NT2/D1 (cell line): ENCODE data around the gene ACTN4.

Experiments
- SUZ12 ChIP-seq: IDR thresholded peaks from 2 replicates; pipeline ENCODE4 v1.6.1; 2011; ENCODE audit not compliant: insufficient read length, insufficient read depth; ENCODE audit errors: extremely low read depth
- YY1 ChIP-seq: IDR thresholded peaks from 2 replicates; pipeline ENCODE4 v1.6.1; 2011; ENCODE audit not compliant: insufficient read length, insufficient read depth

- TF ChIP-seq SUZ12 (no peak), YY1 (no peak)
These were observed 112.1 kb downstream of the ACTN4 start for GRCh38 chr19:38759590-38760003.
